ENCODE data around the gene TTC19. TPM values are rescaled to one million over a fixed set of nuclear protein-coding genes. Genes with fewer than 3 reads are reported as not detected.

Gene TTC19
- total and polyA plus RNA-seq, 2 of the 8 experiments (the other 6 are each of a cell fraction or from before 2014, with no cell fraction given) = 11.8 to 55.0 TPM

DNA sequence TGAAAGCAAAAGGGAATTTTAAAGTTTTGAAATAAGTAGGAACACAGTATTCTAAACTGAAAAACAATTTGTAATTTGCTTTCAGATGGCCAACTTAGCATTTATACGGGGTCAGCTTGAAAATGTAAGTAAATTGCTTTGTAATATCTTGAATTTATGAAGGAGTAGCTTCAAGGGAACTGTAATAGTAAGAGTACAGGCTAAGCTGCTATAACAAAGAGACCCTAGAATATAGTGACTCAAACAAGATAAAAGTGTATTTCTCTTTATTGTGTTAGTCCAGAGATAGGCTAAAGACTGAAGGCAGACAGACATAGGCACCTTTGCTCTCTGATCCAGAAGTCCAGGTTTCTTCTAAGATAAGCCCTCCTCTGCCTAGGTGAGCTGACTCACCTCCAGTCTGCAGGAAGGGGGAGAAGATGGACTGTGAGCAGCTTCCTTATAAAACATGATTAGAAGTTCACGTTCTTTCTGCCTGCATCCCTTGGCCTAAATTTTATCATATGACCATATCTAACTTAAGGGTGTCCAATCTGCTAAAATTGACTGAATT is 3.2 kb downstream of the TTC19 start:
- Histone ChIP-seq H3K79me1 (ENCODE audit: low read depth, low read length) (peaks cover 8% of the 10 kb centered on the region), H3K23ac (ENCODE audit: insufficient read length) (no peak overlapping the region), H2BK20ac (ENCODE audit: low read length) (no peak overlapping the region), H4K8ac (ENCODE audit: extremely low read depth, insufficient read depth, low read length) (no peak overlapping the region), H3K9me3 (ENCODE audit: insufficient read depth in 2 of 2, low read depth in 1 of 2, low read length in 1 of 2) (no peaks in the 10 kb centered on the region; a peak in 2 of 4 replicates), H2BK5ac (ENCODE audit: low read depth, low read length) (no peak overlapping the region), H4K5ac (ENCODE audit: insufficient read length, low read depth, low read length) (no peak overlapping the region), H3K18ac (ENCODE audit: extremely low read depth, low read length) (no peak overlapping the region), H3K4me3 (ENCODE audit: extremely low read depth in 1 of 4, insufficient read depth in 2 of 4, low read depth in 3 of 4, low read length in 4 of 4) (no peak overlapping the region), H3K14ac (ENCODE audit: insufficient read length) (no peak overlapping the region), H3K4me2 (ENCODE audit: insufficient read depth in 1 of 2, low read depth in 2 of 2, low read length in 2 of 2) (no peak overlapping the region), H3K4ac (replicated peaks; ENCODE audit: insufficient read length, low read depth, low read length) (no peak overlapping the region), H3K79me2 (ENCODE audit: control insufficient read depth in 1 of 2, insufficient read depth in 2 of 2, low read length in 2 of 2) (peaks cover 10 to 29% of the 10 kb centered on the region in 2 experiments), H2AK5ac (ENCODE audit: low read depth, low read length) (no peak overlapping the region), H2BK12ac (ENCODE audit: low read depth, low read length) (no peak overlapping the region), H3K23me2 (ENCODE audit: low read depth, low read length) (peaks cover 4% of the 10 kb centered on the region), H3K4me1 (replicated peaks in 1 of 4; ENCODE audit: control insufficient read depth in 3 of 4, insufficient read depth in 4 of 4, low read length in 3 of 4) (peaks cover 0 to 6% (median 2%) of the 10 kb centered on the region in 4 experiments; a peak in 3 of 7 replicates), H2BK120ac (replicated peaks; ENCODE audit: low read depth, low read length) (no peak overlapping the region), H3K9ac (replicated peaks in 1 of 4; ENCODE audit: extremely low read depth in 1 of 4, low read depth in 3 of 4, low read length in 3 of 4) (no peak overlapping the region), H4K91ac (replicated peaks; ENCODE audit: insufficient read length, low read length) (no peak overlapping the region), H3K27ac (ENCODE audit: low read depth, low read length) (no peak overlapping the region), H4K20me1 (replicated peaks in 1 of 2; ENCODE audit: control insufficient read depth in 1 of 2, insufficient read depth in 2 of 2, low read length in 2 of 2) (peaks cover 3 to 4% of the 10 kb centered on the region in 2 experiments), H3K56ac (replicated peaks; ENCODE audit: insufficient read length, low read depth, low read length) (no peak overlapping the region), H2BK15ac (ENCODE audit: low read length) (no peak overlapping the region), H3K27me3 (replicated peaks in 1 of 4; ENCODE audit: control insufficient read depth in 3 of 4, extremely low read depth in 1 of 4, insufficient read depth in 3 of 4, low read length in 3 of 4) (no peaks in the 10 kb centered on the region), H3K36me3 (ENCODE audit: control insufficient read depth in 2 of 4, insufficient read depth in 4 of 4, low read length in 3 of 4) (peaks cover 33 to 67% (median 56%) of the 10 kb centered on the region in 4 experiments), H2AFZ (ENCODE audit: low read length) (no peak overlapping the region)
- ChIA-PET CTCF (ENCODE audit: partially characterized antibody) (no interaction called here), POLR2A (ENCODE audit: partially characterized antibody) (interaction anchor here (0.9 kb wide), 1 partner anchor 16 kb away, joined by 4 read pairs; no protein-coding TSS in a partner anchor)
- no peak for DNase-seq (ENCODE audit: low read depth in 1 of 2, low spot score in 2 of 2)
- WGBS, 2 experiments (ENCODE audit: extremely low coverage in 1 of 2, insufficient coverage in 1 of 2, insufficient read length in 1 of 2, insufficient replicate concordance in 2 of 2, low coverage in 1 of 2, low lambda C conversion rate in 2 of 2, missing lambda C conversion rate in 1 of 2) = 82% methylated on average over 2 of the region's 2 CpGs; no CpG with 5 or more reads in 1 of the 2 experiments
- no peak for FAIRE-seq
- TF ChIP-seq TBP (IDR thresholded peaks at IDR 0.05; ENCODE audit: low read depth, low read length) (no peak), SIN3A (conservative IDR thresholded peaks at IDR 0.05 in 1 of 2, IDR thresholded peaks at IDR 0.05 in 1 of 2; ENCODE audit: low read depth in 1 of 2, low read length in 2 of 2) (no peak), RAD21 (IDR thresholded peaks at IDR 0.05 in 1 of 2, conservative IDR thresholded peaks at IDR 0.05 in 1 of 2; ENCODE audit: low read depth in 2 of 2, low read length in 2 of 2) (no peak), CEBPB (IDR thresholded peaks at IDR 0.05; ENCODE audit: low read depth, low read length) (no peak), ZNF274 (IDR thresholded peaks at IDR 0.05; ENCODE audit: borderline replicate concordance, extremely low read depth, low read length) (no peak), POLR2AphosphoS5 (IDR thresholded peaks at IDR 0.05; ENCODE audit: low read depth, low read length) (no peak), SIX5 (IDR thresholded peaks at IDR 0.05; ENCODE audit: low read depth, low read length) (no peak), SP1 (IDR thresholded peaks at IDR 0.05; ENCODE audit: low read depth, low read length) (no peak), SP4 (IDR thresholded peaks at IDR 0.05; ENCODE audit: low read length) (no peak)
- TF ChIP-seq, protein P1, sequence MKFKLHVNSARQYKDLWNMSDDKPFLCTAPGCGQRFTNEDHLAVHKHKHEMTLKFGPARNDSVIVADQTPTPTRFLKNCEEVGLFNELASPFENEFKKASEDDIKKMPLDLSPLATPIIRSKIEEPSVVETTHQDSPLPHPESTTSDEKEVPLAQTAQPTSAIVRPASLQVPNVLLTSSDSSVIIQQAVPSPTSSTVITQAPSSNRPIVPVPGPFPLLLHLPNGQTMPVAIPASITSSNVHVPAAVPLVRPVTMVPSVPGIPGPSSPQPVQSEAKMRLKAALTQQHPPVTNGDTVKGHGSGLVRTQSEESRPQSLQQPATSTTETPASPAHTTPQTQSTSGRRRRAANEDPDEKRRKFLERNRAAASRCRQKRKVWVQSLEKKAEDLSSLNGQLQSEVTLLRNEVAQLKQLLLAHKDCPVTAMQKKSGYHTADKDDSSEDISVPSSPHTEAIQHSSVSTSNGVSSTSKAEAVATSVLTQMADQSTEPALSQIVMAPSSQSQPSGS (IDR thresholded peaks at IDR 0.05; ENCODE audit: low read length) = no peak
- TF ChIP-seq, protein P2, sequence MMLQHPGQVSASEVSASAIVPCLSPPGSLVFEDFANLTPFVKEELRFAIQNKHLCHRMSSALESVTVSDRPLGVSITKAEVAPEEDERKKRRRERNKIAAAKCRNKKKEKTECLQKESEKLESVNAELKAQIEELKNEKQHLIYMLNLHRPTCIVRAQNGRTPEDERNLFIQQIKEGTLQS (IDR thresholded peaks at IDR 0.05; ENCODE audit: insufficient read depth, low read depth, low read length) = no peak

All from H1 (cell line).